GM19023 (cell line): Measurements from ENCODE around the gene CILP.
"Not testable (repeated sequence)": the region's sequence is repeated elsewhere in the genome, so short reads cannot be mapped to it uniquely, and the experiment has no call there.

Experiments used
- ATAC-seq: cut with Tn5 transposase; IDR thresholded peaks from one replicate; pipeline ENCODE4 v1.9.1; 2021; ENCODE audit warnings: mild to moderate bottlenecking, moderate library complexity; ENCODE audit not compliant: unreplicated experiment

The CILP gene

DNA sequence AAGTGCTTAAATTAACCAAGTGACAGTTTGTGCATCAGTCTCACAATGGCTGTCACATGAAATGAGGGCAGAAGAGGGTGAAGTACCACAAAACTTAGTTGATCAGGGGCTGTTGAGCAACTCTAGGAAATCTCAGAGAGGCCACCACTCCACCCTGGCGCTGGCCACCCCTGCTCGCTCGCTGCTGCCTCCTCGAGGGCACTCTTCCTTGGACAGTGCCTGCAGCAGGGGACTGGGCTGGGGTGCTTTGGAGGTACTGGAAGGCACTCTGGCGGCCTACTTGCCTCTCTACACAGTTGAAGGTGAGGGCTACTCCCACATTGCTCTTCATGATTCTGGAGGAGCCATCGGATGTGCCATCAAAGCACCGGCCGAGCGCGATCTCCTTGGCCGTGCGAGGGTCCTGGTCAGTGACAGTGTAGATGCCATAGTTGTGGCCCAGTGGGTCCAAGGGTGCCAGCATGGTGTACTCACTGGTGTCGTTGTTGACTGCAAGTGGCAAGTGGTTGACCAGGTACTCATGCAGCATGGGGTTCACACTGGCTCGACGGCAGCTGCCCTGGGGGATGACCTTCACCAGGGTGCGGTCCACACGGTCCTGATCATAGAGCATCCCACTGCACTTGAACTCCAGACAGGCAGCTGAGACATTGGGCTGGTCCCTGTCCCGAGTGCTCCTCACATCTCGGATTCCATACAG lies 14.5 kb downstream of the CILP start:
- ATAC-seq, result no peak

DNA sequence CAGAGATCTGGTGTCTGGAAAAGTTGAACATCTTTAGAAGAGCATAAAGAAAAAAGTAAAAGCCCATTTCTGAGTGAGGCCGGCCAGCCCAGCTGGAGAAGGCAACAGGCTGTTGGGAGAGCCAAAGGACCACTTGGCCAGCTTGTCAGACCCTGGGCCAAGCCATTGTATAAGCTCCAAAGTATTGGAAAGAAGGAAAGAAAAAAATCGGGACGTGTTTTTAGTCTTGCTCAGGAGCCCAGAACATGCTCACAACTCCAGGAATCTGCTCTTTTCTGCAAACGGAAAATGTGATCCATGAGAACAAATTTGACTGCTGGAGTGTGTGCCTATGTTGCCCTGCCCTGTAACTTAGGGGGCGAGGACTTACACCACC lies 15.7 kb downstream of the CILP start:
- ATAC-seq, result no peak

DNA sequence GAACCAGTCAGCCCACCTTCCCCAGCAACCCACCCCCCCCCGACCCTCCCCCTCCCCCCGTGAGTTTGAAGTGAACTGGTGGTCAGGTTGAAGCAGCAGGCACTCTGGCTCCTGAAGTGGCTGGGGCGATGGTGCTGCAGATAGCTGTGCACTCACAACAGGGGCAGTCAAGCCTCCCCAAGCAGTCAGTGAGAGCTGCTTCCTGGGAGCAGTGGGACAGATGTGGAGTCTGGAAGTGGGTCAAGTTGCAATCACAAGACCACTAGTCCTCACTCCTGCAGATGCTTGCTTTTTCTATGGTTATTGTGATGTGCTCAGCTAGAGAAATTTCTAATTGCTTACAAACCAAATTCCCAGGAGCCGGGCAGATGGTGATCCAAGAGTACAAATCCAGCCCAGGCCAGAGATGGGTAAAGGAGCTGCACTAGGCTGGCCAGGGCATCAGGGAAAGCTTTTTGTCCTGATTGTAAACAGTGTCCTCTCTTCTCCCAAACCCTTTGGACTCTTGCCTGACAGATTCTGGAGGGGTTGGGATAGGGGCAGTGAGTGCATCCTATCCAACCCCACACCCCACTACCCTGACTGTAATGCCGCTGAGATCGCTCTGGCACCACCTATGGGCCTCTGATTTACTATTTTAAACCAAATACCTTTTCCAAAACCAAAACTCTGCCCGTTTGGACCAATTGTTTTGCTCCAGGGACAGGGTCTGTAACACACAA lies 16.3 kb downstream of the CILP start:
- ATAC-seq, result no peak

DNA sequence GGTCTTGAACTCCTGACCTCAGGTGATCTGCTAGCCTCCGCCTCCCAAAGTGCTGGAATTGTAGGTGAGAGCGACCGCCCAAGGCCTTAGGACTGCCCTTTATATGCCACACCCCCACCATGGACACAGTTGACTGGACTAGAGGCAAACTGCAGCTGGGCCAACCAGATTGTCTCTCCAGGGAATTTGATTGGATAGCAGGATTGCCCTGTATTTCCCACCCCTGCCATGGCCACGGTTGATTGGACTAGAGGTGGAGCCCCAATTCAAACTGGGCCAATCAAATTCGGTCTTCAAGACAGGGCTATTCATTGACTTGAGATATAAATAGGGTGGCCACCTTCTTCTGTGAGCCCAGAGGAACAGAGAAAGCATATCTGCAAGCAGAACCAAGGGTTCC lies 19.3 kb downstream of the CILP start:
- ATAC-seq, result no peak

DNA sequence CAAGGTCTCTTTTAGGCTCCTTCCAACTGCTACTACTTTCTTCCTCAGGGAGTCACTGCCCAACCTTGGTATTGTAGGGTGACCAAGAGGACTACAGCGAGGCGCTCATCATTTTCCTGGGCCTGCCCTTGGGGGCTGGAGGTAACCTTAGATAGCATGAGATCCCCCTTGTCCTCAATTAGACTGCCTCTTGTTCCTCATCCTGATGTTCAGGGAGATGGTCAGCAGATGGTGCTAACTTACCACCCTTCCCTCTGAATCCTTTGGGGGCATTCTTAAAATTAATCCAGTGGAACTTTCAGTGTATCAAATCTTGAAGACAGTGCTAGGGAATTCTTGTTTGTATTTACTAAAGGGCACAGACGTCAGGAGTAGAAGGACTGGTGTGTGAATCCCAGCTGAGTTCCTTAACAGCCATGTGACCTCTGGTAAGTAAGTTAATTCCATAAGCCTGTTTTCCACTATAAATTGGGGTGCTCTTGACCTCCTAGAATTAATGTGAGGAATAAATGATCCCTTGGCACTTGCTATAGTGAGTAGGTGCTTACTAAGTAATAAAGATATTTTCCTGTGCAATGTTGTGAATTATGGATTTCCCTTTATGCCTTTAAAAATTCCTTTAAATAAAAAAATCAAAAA lies 22.1 kb downstream of the CILP start:
- no peak for ATAC-seq

DNA sequence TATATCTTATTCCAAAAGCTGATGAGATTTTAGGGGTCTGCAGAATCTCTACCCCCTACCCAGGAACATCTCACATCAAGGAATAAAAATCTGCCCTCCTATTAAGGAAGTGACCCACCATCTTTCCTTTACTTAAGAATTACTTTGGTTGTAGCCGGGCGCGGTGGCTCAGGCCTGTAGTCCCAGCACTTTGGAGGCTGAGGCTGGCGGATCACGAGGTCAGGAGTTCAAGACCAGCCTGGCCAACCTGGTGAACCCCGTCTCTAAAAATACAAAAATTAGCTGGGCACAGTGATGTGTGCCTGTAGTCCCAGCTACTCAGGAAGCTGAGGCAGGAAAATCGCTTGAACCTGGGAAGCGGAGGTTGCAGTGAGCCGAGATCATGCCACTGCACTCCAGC lies 22.8 kb downstream of the CILP start:
- not testable (repeated sequence) for ATAC-seq

DNA sequence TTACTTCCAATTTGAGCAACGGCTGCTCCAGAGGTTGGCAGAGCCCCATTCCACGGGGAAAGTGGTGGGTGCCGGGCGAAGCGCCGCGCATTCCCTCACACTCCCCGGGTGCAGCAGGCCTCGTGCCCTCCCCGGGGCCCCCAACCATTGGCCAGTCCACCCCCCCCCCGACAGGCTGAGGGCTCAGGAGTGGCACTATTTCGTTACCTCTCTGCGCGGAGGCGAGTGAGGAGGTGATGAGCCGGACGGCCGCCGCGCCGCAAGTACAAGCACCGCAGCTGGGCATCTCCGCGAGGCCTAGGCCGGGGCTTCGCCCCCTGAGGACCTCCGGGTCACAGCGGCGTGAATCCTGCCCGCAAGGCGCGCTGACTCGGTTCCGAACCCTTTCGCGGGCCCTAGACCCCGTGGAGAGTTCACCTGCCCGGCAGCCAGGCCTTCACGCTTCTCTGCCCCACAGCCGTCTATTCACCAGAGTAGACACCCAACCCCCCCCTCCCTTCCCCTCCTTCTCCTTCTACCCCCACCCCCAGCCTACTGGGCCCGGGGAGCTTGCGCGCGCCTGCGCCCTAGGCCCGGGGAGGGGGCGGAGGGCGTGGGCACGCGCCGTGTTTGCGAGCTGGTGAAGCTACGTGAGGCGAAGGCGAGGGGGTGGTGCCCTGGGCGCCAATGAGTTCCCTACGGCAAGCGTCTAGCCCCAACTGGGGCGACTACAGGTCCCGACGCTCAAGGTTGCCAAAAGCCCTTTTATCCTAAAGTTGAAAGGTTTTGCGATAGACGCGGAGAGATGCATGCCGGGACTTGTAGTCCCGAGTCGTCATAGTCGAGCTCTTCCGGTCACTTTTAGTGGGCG lies 26.2 kb downstream of the CILP start, which contains the start of gene CLPX:
Gene CLPX (minus strand): TSS at position 475 of the 850 bp plus-strand sequence. CDS start 189 bp downstream, at position 286.
- peak; percentile 69 for ATAC-seq

DNA sequence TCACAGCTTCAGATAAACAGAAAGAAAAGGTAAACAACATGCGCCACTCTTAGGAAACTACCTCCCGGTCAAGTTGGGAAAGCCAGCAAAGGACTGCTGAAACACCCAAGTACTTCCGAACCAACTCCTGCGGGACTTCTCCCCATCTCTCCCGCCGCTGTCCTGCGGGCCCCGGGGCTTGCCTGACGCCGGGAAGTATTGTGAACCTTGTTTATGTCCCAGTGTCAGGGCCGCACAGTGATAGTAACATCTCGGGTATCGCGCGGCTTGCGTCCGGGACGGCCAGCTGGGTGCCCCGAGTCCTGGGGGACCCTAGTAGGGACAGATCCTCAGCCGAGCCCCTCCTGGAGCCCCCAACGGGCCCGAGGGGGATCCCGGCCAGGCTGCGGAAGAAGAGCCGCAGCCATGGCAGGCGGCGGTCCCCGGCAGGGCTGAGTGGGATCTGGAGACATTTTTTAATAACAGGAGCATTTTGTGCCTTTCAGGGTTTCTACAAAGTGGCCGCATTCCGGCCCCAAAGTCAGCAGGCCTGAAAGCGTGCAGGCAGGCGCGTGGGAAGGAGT lies 26.9 kb downstream of the CILP start:
- ATAC-seq, result peak; percentile 34

DNA sequence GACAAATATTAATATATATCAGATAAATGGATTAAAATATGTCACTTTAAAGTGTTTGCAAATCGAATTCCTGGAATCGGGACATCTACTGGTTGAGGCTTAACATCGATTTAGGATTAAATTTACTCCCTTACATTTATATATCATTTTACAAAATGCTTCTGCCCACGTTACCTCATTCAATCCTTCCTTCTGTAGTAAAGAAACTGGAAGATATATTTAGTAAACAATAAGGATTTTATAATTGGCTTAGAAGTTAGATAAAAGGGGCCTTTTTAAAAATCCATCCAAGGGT lies 27.5 kb downstream of the CILP start:
- ATAC-seq, result no peak

DNA sequence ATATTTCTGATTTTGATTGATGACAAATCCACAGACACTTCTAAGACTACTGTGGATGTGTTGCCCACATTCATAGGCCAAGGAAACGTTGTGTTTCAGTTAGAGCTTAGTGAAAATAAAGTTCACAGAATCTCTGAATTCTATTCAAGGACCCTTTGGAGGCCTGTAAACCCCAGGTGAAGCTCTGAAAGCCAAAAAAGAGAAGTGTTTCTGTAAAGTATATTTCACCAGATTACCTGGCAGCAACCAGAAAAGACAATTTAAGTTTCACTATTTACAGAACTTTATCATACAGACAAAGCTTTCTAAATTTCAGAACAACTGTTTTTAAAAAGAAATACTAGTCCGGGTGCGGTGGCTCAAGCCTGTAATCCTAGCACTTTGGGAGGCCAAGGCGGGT lies 28.7 kb downstream of the CILP start:
- ATAC-seq, result no peak

DNA sequence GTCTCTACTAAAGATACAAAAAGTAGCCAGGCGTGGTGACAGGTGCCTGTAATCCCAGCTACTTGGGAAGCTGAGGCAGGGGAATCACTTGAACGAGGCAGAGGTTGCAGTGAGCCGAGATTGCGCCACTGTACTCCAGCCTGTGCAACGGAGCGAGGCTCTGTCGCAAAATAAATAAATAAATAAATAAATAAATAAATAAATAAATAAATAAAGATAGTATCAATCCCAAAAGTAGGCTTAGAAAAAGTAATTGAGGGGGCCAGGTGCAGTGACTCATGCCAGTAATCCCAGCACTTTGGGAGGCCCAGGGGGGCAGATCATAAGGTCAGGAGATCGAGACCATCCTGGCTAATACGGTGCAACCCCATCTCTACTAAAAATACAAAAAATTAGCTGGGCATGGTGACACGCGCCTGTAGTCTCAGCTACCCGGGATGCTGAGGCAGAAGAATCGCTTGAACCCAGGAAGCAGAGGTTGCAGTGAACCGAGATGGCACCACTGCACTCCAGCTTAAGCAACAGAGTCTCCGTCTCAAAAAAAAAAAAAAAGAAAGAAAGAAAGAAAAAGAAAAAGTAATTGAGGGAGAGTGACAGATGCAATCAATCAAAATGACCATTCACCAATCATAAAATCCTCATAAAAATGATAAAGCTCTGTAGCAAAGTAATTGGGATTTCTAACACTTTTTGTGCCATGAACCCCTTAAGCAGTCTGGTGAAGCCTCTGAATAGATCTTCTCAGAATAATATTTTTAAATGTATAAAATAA lies 29.5 kb downstream of the CILP start:
- not testable (repeated sequence) for ATAC-seq

DNA sequence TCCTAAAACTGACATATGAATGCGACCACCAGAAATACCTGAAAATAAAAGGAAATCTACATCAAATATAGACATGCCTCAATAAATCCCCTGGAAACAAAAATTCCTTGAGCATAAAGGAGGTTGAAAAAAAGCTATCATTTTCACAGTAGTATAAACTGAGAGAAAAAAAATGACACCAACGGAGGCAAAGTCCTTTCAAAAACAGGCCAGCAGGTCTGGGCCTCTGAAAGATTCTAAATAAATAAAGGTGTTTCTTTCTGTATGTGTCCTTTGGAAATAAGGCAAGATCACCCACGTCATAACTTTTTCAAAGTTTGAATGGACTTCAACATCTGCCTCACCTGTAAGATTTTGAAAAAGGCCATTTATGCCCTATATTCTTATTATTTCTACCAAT lies 31.1 kb downstream of the CILP start:
- ATAC-seq, result no peak

DNA sequence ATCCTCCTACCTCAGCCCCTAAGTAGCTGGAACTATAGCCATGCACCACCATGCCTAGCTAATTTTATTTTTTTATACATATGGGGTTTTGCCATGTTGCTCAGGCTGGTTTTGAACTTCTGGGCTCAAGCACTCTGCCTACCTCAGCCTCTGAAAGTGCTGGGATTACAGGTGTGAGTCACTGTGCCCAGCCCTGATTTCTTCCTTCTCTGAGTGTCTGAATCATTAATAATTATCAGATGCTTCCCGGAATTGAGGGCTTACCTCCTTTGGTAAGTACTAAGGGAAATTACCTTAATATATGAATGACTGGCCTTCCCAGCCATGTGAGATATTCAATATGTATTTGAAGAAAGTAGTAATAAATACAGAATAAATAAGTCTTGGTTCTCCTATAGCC lies 33.4 kb downstream of the CILP start:
- no peak for ATAC-seq

DNA sequence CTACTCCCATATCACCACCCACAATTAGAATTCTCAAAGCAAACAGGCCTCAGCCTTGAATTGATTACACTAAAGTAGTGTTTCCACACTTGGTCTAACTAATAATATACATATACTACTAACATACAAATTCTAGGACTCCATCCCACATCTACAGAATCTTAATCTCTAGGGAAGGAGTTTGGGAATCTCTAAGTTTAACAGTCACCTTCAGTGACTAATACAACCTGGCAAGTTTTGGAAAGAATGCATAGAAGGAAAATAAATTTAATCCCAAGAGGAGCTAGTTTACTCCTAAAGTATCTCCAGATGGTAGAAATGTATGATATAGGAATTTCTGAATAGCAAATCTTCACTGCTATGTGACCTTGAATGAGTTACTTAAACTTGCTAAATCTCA lies 35.2 kb downstream of the CILP start:
- no peak for ATAC-seq

DNA sequence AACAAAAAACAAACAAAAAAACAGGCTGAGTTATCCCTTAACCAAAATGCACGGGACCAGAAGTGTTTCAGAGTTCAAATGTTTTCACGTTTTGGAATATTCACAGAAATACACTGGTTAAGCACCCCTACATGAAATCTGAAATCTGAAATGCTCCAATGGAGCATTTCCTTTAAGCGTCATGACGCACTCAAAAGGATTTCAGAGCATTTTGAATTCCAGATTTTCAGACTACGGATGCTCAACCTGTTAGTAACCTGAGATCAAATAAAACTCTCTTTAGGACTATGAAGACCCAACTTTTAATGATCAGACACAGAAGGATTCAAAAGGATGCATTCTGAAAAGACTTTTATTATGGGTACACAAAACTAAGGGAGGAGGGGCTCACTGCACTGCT lies 35.8 kb downstream of the CILP start:
- ATAC-seq, result no peak

DNA sequence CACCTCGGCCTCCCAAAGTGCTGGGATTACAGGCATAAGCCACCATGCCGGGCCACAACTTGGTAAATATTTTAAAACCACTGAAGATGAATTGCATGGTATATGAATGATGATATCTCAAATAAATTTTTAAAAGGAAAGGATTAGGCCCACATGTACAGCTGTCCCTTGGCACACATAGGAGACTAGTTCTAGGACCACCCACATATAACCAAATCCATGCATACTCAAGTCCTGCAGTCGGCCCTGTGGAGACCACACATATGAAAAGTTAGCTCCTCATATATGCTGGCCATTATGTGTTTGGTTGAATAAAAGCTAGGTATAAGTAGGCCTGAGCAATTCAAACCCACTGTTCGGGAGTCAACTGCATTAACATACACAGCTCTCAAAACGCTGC lies 36.8 kb downstream of the CILP start:
- ATAC-seq, result no peak

DNA sequence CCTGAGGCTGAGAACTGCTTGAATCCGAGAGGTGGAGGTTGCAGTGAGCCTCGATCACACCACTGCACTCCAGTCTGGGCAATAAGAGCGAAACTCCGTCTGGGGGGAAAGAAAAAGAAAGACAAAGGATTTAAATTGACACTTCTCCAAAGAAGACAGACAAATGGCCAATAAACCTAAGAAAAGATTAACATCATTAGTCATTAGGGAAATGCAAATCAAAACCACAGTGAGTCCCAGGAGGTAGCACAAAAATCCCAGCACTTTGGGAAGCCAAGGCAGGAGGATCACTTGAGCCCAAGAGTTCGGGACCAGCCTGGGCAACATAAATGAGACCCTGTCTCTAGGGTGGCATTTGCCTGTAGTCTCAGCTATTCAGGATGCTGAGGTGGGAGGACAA lies 38.7 kb downstream of the CILP start:
- ATAC-seq, result no peak

DNA sequence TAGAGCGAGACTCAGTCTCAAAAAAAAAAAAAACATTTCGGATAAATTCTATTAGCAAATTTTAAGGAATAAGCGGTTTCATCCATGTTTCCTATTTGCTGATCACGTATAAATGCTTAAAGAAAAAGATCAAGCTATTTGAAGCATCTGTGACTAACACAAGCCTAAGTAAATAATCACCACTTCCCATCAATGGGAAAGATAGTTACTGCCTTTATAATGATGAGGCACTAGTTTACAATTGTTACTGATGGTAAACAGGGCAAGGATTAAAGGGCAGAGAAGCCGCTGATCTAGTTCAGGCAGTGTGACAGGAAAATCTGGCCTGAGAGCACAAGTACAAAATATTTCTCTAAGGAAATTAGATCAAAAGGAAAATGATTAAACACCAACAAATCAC lies 39.8 kb downstream of the CILP start:
- no peak for ATAC-seq

DNA sequence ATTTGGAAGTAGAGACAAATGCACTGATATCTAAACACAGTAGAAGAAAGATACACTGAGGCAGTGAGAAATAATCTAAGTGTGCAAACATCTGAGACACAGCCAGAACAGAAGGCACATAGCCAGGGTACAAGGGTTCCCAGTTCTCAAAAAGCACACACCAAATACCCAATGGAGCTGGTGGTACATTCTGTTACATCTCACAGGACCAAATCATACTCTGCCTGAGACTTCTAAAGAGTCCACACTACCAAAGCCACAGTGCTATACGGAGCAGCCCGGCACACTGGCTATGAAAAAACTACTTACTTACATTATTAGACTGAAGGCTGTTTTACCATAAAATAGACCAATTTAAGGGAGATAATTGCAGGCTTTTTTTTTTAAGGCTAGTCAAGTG lies 45.4 kb downstream of the CILP start:
- no peak for ATAC-seq

DNA sequence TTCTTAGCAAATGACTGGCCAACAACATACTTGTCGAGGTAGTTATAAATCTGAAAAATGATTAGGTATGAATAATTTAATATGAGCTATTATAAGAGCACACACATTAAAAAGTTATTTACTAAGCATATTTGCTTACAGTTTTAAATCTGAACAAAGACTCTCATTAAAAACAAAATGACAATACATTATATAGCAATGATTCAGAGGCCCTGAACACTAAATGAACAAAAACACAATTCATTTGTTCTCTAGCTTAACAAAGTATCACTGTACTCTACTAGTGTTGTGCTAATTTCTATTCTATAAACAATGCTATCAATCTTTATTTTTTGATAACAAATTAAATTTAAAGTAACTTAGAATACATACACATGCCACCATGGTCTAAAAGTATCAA lies 47.1 kb downstream of the CILP start:
- no peak for ATAC-seq
